Erythroblast (primary cell): ENCODE results near the gene SCG5.
"Not testable (repeated sequence)": the region's sequence is repeated elsewhere in the genome, so short reads cannot be mapped to it uniquely, and the experiment has no call there.

Experiments used
- GATA1 ChIP-seq: IDR thresholded peaks from 2 replicates; pipeline ENCODE4 v1.6.1; 2011; ENCODE audit warnings: low read depth, mild to moderate bottlenecking, control low read depth, low read length, moderate library complexity
- POLR2A ChIP-seq: IDR thresholded peaks from 2 replicates; pipeline ENCODE4 v1.6.1; 2011; ENCODE audit warnings: mild to moderate bottlenecking, low read length

DNA sequence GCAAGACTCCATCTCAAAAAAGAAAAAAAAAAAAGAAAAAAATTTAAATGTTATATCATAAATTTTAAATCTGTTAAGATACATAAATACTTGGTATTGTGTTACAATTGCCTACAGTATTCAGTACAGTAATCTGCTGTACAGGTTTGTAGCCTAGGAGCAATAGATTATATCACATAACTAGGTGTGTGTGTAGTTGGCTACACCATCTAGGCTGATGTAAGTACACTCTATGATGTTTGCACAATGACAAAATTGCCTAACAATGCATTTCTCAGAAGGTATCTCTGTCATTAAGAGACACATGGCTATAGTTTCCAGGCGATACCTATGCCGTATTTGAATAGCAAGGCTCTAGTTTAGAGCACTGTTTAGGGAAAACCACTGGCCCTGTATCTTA, 32.0 kb upstream of the SCG5 start:
- TF ChIP-seq POLR2A, GATA1: not testable (repeated sequence)
